ENCODE results near the gene ADGRF4.
A peak's percentile ranks its signal among the peaks of the same experiment; 100 is the strongest.

Gene ADGRF4

DNA sequence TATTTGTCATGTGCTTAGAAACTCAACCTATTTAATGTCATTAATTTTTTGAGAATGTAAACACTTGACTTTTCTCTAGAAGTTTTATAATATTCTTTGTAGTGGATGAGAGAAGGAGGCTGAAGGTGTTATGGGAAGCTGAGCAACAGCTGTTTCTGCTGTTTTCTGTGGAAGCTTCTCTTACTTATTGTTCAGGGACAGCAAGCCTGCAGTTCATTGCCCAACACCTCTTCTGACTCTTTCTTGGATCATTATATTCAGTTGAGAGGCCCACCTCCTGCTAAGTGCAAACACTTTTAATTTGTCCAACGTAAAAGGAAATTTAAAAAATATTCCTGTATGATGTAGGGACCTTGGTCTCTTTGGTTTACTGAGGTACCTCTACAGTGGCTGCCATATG lies 12.0 kb upstream of the ADGRF4 start:
- DNase-seq, result no peak

DNA sequence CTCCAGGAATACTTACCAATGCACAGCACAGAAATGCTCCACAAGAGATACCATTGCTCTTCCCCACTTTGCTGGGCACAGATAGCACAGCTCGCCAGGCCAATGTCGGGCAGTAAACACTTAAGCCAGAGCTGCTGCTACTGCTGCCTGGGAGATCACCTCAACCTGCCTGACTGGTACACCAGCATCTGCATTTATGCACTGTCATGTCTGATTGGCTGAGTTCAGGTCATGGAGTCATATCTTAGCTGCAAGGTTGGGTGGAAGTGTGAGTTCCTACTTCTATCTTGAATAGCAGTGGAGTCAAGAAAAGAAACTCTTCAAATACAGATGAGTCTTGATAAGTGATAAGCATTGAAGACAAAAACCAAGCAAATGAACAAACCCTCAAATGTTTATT lies 10.9 kb upstream of the ADGRF4 start:
- DNase-seq, result no peak

DNA sequence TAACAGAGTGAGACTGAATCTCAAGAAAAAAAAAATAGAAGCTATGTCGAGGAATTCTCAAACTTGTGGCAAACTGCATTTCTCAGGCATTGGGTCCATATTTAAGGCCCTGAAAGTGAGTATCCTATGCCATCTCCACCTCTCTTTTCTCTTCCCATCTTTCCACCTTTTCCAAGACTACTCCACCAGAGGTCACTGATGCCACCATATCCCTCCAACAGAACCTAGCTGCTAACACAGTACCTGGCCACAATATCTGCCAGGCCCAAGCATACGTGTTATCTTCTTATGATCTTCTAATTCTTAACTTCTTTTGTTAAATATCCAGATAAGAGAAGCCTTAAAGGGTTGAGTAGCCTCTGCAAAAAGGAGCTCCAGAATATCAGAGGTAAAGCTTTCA lies 8.2 kb upstream of the ADGRF4 start:
- no peak for DNase-seq

DNA sequence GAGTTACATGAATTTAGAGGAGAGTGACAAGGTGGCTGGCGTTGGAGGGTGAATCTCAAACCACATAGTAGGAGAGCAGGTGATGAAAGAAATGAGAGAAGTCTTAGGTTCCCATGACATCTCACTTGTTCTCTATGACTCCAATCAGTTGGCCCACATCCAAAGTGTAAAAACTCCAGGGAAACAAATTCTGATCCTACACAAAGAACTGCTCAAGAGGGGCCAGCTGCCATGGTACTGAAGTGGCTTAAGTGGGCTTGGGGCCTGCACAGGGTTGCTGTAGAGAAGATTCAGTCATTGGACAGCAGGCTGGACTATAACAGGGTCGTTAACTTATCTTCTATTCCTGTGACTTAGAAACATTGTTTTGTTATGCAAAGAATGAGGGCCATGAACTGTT lies 7.6 kb upstream of the ADGRF4 start:
- no peak for DNase-seq

DNA sequence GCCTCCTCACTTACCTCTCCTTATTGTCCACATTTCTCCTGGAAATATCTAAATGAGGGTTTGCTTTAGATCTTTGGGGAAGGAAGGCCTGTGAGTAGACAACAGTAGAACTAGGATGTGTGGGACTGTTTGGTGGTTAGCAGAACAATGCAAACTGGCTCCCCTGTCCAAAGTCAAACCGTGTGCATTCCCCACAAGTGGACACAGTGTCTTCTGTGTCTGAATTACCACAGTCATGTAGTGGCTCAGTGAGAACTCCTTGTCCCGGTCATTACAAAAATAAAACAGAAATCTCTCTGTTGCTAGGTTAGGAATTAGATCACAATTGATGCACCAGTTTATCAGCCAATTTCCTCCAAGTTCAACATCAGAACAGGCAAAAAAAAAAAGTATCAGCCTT lies 455 bp upstream of the ADGRF4 start:
- no peak for DNase-seq

DNA sequence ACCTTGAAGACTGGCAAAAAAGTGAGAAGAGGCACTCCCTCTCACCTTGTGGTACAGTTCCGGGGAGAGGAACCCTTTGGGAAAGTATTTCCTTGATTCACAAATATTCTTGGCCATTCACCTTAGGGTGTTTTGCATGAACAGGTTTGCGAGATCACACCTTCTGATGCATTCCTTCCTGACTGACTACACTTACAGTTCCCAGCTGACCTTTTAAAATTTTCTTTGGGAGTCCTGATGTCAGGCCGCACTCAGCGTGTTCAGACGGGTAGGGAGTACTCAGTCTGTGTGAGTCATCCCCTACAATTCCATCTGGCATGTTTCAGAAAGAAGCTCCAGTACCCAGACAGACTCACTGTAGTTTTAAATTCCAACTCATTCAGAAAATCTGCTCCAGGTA lies 1.7 kb downstream of the ADGRF4 start:
- peak; percentile 18 for DNase-seq

DNA sequence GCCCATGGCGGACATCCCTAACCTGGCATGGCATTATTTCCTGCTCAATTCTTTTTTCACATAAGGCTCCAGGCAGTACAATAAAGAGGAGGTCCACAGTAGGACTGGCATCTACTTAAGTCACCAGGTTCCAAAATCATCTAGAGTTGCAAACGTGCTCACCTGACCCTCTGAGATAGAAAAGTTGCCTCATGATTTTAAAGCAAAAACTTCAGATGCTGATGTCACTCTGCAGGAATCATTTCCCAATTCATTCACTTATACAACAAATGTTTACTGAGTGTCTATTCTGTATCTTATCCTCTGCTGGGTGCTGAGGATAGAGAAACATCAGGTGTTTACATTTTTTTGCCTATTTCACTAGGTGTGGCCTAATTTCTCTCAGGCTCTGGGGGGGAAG lies 2.2 kb downstream of the ADGRF4 start:
- DNase-seq, result no peak

DNA sequence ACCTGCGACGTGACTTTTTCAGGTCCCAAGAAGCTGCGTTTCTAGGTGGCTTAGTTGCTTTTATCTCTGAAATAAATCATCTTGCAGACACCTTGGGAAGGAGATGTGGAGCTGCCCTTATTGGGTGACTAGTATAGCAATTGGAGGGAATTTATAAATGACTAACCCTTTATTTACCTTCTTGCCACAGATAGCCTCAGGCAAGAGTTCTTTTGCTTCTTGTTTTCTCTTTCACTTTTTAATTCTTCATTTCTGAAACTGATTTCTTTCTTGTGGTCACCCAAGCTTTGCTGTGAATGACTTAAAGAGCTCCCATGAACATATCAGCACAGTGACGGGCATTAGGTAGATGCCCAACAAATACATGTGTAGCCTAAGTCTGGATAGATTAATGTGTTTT lies 3.0 kb downstream of the ADGRF4 start:
- no peak for DNase-seq

DNA sequence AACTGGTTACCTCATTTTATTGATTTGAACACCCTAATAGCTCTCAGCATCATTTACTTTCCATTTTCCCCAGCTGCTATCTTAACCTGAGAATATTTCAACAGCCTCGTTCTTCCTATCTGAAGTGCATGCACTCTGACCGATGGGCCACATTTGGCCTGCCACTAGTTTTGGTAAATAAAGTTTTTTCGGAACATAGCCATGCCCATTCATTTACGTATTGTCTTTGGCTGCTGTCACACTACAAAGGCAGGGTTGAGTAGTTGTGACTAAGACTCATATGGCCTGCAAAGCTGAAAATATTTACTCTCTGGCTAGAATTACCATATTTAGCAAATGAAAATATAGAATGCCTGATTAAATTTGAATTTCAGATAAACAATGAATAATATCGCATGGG lies 10.8 kb downstream of the ADGRF4 start:
- no peak for DNase-seq

DNA sequence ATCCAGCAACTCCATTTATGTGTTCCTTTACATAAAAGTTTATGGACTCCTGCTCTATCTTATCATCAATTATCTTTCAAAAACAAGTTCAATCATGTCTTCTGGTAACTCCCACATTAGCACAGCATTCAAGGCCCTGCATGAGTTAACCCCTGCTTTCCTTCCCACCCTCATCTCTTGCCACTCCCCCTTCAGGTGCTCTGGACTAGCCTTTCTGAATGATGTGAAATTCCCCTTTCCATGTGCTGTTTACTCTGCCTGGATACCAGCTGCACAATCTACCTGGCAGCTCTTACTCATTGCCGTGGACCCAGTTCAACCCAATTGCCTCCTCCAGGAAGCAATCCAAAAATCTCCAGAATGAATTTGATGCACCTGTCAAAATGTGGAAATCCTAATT lies 11.9 kb downstream of the ADGRF4 start:
- DNase-seq, result no peak

DNA sequence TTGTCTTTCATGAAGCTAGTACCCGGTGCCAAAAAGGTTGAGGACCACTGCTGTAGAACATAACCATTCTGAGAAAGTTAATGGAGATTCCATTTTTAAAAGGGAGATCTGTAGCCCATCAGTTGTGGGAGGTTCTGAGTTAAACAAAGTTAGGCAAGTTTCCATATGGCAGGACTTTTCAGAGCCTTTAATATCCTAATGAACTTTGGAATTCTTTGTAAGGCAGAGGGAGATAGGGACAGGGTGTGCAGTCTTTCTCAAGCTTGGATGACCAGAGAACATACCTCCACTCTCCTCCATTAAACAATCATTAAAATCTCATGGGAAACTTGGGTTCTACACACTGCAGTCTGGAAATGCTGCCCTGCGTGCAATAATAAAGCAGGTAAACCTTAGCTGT lies 14.8 kb downstream of the ADGRF4 start:
- no peak for DNase-seq

DNA sequence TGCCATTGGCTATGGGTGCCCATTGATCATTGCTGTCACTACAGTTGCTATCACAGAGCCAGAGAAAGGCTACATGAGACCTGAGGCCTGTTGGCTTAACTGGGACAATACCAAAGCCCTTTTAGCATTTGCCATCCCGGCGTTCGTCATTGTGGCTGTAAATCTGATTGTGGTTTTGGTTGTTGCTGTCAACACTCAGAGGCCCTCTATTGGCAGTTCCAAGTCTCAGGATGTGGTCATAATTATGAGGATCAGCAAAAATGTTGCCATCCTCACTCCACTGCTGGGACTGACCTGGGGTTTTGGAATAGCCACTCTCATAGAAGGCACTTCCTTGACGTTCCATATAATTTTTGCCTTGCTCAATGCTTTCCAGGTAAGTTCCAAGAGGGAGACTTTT lies 16.4 kb downstream of the ADGRF4 start:
- DNase-seq, result no peak

DNA sequence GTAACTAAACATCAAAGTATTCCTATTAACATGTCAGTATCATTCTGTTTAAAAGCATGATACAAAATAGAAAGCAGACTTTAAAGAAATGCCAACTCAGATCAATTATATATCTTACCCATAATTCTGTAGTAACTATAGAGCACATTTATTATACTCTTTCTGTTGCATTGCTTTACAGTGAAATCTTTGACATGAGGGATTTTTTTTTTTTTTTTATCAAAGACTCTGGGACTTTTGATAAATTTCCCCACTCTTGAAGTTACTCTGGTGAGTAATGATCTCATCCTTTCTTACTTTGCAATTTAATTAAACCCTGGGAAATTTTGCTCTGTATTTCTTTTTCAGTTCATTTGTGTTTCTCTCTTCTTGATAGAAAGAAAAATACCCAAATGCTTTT lies 17.4 kb downstream of the ADGRF4 start:
- no peak for DNase-seq

DNA sequence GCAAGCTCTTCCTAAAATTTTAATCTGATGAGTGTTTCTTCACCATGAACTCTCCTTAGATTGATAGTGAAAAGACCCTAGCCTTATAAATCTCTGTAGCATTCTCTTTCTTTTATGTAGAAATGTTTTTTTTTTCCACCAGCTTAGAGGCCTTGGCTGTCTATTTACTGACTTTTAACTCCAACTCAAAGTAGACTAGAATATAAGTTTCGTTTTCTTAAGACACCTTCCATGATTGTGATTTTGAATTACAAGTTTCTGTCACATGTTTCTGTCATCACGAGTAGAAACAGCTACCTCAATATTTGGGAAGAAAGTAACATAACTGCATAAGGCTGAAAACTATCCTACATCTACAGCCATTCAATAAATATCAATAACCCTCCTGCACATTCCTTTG lies 17.8 kb downstream of the ADGRF4 start:
- DNase-seq, result no peak

DNA sequence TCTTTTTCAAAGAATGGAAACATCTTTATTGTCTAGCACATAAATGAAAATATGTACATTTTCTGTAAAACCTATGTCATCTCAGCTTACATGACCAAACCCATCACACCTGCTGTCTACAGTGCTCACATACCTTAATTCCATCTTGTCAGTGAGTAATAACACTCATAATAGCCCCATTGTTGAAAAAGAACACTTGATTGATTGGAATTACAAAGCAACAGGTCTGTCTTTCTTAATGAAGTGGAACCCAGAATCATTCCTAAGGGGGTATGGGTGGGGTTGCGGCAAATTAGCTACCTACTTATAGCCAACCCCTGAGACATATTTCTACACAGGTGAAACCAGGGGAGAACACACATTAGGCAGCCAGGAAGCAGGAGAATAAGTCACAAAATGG lies 20.2 kb downstream of the ADGRF4 start:
- no peak for DNase-seq

DNA sequence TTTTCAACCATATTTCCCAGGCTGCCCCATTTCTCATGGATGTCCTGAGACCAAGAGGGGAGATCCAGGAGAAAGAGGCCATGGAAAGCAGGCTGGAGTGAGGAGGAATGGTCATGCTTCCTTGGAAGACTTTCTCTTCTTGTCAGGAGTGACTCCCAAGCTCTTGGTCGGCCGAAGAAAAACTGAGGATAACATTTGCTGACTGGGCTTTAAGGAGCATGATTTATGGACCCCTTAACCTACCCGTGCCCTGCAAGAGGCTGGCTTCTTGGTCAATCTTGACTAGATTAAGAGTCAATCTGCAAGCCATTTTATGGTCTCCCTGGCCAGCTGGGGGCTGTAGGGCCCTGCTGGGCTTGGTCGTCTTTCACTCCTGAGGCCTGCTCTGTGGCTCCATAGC lies 22.8 kb downstream of the ADGRF4 start:
- no peak for DNase-seq

DNA sequence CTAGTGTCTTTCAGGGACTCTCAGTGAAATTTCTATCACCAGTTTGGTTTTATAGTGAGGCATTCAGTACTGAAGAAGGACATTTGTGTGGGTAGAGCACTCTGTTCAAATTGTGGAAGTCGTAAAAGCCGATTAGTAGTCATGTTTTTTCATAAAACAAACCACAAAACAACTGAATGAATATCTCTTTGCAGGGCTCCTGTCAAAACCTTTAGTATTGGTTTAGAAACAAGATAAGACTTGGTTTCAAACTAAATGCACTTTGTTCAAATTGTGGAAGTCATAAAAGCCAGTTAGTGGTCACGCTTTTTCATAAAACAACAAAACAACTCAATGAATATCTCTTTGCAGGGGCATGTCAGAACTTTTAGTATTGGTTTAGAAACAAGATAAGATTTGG lies 23.8 kb downstream of the ADGRF4 start:
- no peak for DNase-seq

DNA sequence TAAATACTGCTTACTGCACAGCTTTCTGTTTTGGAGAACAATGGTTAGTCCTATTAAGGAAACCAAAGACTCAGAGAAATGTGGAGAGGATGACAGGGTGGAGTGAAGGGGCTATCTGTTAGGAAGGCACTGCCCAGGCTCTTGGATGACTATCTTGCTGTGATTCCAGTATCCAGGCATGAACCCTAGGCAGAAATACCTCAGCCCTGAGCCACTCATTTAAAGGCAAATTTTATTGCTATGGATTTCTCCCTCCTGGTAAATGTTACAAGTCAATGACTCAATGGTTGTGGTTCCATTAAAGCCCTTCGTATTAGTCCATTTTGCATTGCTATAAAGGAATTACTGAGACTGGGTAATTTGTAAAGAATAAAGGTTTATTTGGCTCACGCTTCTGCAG lies 25.9 kb downstream of the ADGRF4 start:
- DNase-seq, result no peak

DNA sequence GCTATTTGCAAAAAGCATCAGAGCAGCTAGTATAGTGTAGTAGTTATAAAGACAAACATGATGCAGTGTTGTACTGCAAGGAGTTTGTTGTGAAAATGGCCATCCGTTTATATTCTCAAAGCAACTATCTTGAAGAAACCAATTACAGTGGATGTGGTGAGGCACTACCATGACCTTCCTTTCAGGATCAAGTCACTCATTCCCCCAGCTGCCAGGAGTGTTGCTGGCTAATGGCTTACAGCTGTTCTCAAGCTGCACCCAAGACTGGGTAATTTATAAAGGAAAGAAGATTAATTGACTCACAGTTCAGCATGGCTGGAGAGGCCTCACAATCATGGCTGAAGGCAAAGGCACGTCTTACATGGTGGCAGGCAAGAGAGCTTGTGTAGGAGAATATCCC lies 29.0 kb downstream of the ADGRF4 start:
- DNase-seq, result no peak

DNA sequence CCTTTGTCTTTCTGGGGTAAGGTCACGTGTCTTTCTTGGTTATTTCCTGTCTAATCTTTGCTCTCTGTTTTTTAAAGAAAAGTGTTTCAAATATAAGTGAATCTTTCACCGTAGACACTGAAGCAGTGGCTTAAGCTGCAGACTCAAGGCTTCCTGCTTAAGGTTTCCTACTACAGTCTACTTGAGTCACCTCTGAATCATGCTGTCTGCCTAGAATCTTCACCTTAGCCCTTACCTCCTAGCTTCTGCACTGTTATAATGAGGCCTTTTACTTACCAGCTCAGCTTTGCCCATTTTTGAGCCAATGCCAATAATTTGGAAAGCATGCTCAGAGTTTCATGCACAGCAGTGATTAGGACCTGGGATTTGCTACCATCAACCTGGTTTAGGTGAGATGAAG lies 30.6 kb downstream of the ADGRF4 start:
- peak; percentile 8 for DNase-seq

DNA sequence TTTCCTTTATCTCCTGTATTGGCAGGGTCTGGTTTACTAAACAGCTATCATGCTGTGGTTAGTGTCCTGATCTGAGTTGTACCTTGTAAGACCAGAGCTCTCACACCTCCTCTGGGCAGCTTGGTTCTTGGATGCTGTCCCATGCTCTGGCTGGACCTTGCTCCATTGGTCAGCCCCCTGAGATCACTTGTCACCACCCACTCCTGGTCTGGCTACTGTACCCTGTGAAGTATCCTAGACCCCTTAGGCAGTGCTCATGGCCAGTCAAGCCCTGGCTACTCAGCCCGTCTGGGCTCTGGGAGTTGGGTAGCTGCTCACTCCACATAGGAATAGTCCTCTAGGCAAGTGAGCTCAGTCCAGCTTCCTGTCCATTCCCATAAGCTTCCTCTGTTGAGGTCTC lies 31.1 kb downstream of the ADGRF4 start:
- no peak for DNase-seq

DNA sequence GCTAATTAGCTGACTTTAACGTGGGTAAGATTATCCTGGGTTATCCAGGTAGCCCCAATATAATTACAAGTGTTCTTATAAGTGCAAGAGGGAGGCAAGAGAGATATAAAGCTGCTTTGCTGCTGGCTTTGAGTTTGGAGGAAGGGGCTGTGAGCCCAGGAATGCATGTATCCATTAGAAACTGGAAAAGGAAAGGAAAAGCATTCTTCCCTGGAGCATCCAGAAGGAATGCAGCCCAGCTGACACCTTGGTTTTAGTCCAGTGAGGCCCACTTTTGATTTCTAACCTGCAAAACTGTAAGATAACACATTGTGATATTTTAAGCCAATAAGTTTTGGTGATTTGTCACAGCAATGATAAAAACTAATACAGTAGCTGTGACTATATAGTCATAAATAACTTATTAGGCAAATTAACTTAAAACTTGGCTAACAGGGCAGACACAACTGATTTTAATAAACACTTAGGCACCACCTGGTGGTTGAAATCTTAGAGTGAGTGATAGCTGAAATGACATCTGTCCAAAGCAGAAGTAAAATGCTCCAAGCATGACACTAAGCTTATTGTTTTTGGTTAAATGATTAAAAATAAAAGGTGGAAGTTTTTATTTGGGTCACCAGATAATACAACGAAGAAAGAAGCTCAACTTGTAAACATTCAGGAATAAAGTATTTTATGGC lies 35.6 kb downstream of the ADGRF4 start:
- peak; percentile 6 for DNase-seq

DNA sequence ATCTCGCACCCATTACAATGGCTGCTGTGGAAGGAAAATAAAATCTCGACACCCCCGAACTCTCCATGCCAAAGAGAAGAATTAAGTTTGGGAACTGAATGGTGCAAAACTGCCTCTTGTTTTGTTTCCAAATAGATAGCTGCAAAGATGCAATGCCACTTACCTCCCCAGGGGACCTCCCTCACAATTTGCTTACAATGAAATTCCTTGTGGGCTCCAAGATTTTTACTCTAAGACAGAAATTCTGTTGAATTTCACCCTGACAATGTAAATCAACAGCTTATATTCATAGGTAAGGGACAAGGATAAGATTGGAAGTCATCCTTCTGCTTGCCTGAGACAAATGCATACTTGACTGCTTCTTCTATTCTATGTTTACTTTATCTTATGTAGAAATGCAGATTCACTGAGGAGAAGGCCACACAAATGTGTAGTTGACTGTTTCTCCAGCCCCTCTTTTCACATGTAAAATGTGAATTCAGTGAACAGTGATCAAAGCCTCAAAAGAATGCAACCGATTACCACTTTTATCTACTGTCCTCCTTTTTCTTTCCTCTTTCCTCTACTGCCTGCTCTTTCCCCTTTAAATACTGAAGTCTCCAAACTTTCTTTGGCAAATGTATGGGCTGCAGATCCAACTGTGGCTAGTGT lies 36.6 kb downstream of the ADGRF4 start:
- DNase-seq, result no peak

DNA sequence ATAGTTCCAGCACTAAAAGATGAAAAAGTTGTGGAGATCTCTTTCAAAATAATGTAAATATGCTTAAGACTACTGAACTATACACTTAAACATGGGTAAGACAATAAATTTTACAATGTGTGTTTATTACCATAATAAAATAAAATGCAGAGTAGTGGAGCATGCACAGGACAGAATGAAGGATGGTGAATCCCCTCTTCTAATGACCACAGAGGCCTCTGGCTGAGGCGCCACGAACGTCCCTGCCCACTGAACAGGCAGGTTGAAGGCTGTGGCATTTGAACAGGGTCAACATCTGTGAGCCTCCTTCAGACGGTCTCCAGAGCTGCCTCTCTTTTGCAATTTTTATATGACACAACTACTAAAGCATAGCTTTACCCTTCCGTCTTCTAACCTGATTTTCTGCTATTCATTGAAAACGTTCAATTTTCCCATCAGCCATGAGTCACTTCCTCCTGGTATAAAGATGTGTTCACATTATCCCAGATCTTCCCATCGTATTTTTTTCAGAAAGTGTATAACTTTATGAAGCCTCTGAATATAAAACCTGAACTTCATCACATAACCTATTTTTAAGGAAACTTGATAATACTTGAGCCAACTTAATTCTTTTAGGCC lies 37.8 kb downstream of the ADGRF4 start:
- no peak for DNase-seq

DNA sequence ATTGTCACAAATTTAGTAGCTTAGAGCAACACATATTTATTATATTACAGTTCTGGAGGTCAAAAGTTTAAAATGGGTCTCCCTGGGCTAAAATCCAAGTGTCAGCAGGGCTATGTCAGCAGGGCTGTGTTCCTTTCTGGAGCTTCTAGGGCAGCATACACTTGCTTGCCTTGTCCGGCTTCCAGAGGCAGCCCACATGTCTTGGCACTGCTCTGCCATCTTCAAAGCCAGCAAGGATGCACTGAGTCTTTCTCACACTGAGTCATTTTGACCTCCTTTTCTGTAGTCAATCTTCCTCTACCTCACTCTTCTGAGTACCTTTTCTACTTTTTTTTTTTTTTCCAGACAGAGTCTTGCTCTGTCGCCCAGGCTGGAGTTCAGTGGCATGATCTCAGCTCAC lies 39.0 kb downstream of the ADGRF4 start:
- DNase-seq, result no peak

Data from fibroblast of upper back skin (primary cell).